Activated CD8-positive, alpha-beta memory T cell treated with anti-CD3 and anti-CD28 coated beads for 1 hour (primary cell): Measurements from ENCODE around the gene AGA.

Experiments used
- DNase-seq, 2 donors: peaks; one replicate each; pipeline ENCODE4 v3.0.0-alpha.2; 2020; ENCODE audit warnings: low read depth in 1 of 2; ENCODE audit errors: extremely low read depth in 1 of 2

The AGA gene

GRCh38 chr4:177391287-177391686 is 51.0 kb downstream of the AGA start:
- DNase-seq: no peak

- no peak for DNase-seq
These were observed 55.9 kb downstream of the AGA start for GRCh38 chr4:177386278-177386815.

GRCh38 chr4:177385576-177386277 is 56.5 kb downstream of the AGA start:
- no peak for DNase-seq

GRCh38 chr4:177384856-177385397 is 57.3 kb downstream of the AGA start:
- no peak for DNase-seq

GRCh38 chr4:177381762-177382310 is 60.4 kb downstream of the AGA start:
- no peak for DNase-seq
